Measurements from ENCODE around the gene WDR45B.

Gene WDR45B

DNA sequence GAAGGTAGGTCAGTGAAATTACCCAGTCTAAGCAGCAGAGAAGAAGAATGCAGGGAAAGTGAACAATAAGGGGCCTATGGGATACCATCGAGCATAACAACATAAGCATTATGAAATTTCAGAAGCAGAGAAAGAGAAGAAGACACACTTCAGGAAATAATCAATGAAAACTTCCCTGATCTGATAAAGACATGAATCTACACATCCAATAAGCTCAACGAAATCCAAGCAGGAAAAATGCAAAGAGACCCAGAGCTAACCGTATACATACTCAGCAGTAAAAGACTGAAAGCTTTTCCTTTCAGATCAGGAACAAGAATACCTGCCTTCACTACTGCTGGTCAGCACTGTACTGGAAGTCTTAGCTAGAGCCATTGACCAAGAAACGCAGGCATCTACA lies 38.6 kb downstream of the WDR45B start:
- TF ChIP-seq GLIS3 (CRISPR knock-in tag; IDR thresholded peaks at IDR 0.05): no peak
- TF ChIP-seq PPARA (CRISPR knock-in tag; IDR thresholded peaks at IDR 0.05; ENCODE audit: borderline replicate concordance): no peak
- TF ChIP-seq RARB (CRISPR knock-in tag; IDR thresholded peaks at IDR 0.05): no peak
- no peak for TF ChIP-seq CSDC2 (CRISPR knock-in tag; IDR thresholded peaks at IDR 0.05)
- TF ChIP-seq ZFP3 (CRISPR knock-in tag; IDR thresholded peaks at IDR 0.05): no peak
- no peak for TF ChIP-seq TOX (CRISPR knock-in tag; IDR thresholded peaks at IDR 0.05; ENCODE audit: borderline replicate concordance)
- TF ChIP-seq SNAI2 (CRISPR knock-in tag; IDR thresholded peaks at IDR 0.05): no peak
- TF ChIP-seq ARNTL (CRISPR knock-in tag; IDR thresholded peaks at IDR 0.05; ENCODE audit: borderline replicate concordance, low read depth): no peak
- TF ChIP-seq ZNF565 (CRISPR knock-in tag; conservative IDR thresholded peaks at IDR 0.05; ENCODE audit: low read depth): no peak
- no peak for TF ChIP-seq TCF4 (CRISPR knock-in tag; IDR thresholded peaks at IDR 0.05; ENCODE audit: borderline replicate concordance)
- TF ChIP-seq, protein P1, sequence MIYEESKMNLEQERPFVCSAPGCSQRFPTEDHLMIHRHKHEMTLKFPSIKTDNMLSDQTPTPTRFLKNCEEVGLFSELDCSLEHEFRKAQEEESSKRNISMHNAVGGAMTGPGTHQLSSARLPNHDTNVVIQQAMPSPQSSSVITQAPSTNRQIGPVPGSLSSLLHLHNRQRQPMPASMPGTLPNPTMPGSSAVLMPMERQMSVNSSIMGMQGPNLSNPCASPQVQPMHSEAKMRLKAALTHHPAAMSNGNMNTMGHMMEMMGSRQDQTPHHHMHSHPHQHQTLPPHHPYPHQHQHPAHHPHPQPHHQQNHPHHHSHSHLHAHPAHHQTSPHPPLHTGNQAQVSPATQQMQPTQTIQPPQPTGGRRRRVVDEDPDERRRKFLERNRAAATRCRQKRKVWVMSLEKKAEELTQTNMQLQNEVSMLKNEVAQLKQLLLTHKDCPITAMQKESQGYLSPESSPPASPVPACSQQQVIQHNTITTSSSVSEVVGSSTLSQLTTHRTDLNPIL (CRISPR knock-in tag; IDR thresholded peaks at IDR 0.05; ENCODE audit: low read depth): no peak
- no peak for TF ChIP-seq ZFP30 (CRISPR knock-in tag; IDR thresholded peaks at IDR 0.05)
- no peak for TF ChIP-seq ESRRG (CRISPR knock-in tag; IDR thresholded peaks at IDR 0.05)
- TF ChIP-seq, protein P2, sequence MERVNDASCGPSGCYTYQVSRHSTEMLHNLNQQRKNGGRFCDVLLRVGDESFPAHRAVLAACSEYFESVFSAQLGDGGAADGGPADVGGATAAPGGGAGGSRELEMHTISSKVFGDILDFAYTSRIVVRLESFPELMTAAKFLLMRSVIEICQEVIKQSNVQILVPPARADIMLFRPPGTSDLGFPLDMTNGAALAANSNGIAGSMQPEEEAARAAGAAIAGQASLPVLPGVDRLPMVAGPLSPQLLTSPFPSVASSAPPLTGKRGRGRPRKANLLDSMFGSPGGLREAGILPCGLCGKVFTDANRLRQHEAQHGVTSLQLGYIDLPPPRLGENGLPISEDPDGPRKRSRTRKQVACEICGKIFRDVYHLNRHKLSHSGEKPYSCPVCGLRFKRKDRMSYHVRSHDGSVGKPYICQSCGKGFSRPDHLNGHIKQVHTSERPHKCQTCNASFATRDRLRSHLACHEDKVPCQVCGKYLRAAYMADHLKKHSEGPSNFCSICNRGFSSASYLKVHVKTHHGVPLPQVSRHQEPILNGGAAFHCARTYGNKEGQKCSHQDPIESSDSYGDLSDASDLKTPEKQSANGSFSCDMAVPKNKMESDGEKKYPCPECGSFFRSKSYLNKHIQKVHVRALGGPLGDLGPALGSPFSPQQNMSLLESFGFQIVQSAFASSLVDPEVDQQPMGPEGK (CRISPR knock-in tag; IDR thresholded peaks at IDR 0.05; ENCODE audit: borderline replicate concordance): no peak
- no peak for TF ChIP-seq OSR1 (CRISPR knock-in tag; IDR thresholded peaks at IDR 0.05)
- ATAC-seq: no peak

DNA sequence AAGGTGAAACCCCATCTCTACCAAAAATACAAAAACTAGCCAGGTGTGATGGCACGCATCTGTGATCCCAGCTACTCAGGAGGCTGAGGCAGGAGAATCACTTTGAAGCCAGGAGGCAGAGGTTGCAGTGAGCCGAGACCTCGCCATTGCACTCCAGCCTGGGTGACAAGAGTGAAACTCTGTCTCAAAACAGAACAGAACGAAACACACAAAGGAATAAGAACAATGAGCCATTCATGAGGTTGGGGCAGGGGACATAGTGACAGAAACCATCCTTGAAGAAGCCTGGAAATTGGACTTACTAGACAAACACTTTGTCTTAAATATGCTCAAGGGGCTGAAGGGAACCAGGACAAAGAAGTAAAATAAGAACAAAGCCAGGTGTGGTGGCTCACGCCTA lies 39.4 kb downstream of the WDR45B start:
- TF ChIP-seq GLIS3 (CRISPR knock-in tag; IDR thresholded peaks at IDR 0.05) (no peak), OSR1 (CRISPR knock-in tag; IDR thresholded peaks at IDR 0.05) (no peak), ARNTL (CRISPR knock-in tag; IDR thresholded peaks at IDR 0.05; ENCODE audit: borderline replicate concordance, low read depth) (no peak), PPARA (CRISPR knock-in tag; IDR thresholded peaks at IDR 0.05; ENCODE audit: borderline replicate concordance) (no peak), ZNF8 (CRISPR knock-in tag; IDR thresholded peaks at IDR 0.05) (no peak), ZNF565 (CRISPR knock-in tag; conservative IDR thresholded peaks at IDR 0.05; ENCODE audit: low read depth) (no peak), ESRRG (CRISPR knock-in tag; IDR thresholded peaks at IDR 0.05) (no peak), CSDC2 (CRISPR knock-in tag; IDR thresholded peaks at IDR 0.05) (no peak), TCF4 (CRISPR knock-in tag; IDR thresholded peaks at IDR 0.05; ENCODE audit: borderline replicate concordance) (no peak), ISL1 (CRISPR knock-in tag; IDR thresholded peaks at IDR 0.05) (no peak), ZNF70 (CRISPR knock-in tag; IDR thresholded peaks at IDR 0.05) (no peak), ZC3H10 (CRISPR knock-in tag; IDR thresholded peaks at IDR 0.05) (no peak), TOX (CRISPR knock-in tag; IDR thresholded peaks at IDR 0.05; ENCODE audit: borderline replicate concordance) (no peak), ZFP3 (CRISPR knock-in tag; IDR thresholded peaks at IDR 0.05) (no peak), ZFP30 (CRISPR knock-in tag; IDR thresholded peaks at IDR 0.05) (no peak)
- TF ChIP-seq, protein P1 (CRISPR knock-in tag; IDR thresholded peaks at IDR 0.05; ENCODE audit: low read depth): no peak
- TF ChIP-seq, protein P3, sequence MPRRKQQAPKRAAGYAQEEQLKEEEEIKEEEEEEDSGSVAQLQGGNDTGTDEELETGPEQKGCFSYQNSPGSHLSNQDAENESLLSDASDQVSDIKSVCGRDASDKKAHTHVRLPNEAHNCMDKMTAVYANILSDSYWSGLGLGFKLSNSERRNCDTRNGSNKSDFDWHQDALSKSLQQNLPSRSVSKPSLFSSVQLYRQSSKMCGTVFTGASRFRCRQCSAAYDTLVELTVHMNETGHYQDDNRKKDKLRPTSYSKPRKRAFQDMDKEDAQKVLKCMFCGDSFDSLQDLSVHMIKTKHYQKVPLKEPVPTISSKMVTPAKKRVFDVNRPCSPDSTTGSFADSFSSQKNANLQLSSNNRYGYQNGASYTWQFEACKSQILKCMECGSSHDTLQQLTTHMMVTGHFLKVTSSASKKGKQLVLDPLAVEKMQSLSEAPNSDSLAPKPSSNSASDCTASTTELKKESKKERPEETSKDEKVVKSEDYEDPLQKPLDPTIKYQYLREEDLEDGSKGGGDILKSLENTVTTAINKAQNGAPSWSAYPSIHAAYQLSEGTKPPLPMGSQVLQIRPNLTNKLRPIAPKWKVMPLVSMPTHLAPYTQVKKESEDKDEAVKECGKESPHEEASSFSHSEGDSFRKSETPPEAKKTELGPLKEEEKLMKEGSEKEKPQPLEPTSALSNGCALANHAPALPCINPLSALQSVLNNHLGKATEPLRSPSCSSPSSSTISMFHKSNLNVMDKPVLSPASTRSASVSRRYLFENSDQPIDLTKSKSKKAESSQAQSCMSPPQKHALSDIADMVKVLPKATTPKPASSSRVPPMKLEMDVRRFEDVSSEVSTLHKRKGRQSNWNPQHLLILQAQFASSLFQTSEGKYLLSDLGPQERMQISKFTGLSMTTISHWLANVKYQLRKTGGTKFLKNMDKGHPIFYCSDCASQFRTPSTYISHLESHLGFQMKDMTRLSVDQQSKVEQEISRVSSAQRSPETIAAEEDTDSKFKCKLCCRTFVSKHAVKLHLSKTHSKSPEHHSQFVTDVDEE (CRISPR knock-in tag; IDR thresholded peaks at IDR 0.05): no peak
- TF ChIP-seq, protein P4, sequence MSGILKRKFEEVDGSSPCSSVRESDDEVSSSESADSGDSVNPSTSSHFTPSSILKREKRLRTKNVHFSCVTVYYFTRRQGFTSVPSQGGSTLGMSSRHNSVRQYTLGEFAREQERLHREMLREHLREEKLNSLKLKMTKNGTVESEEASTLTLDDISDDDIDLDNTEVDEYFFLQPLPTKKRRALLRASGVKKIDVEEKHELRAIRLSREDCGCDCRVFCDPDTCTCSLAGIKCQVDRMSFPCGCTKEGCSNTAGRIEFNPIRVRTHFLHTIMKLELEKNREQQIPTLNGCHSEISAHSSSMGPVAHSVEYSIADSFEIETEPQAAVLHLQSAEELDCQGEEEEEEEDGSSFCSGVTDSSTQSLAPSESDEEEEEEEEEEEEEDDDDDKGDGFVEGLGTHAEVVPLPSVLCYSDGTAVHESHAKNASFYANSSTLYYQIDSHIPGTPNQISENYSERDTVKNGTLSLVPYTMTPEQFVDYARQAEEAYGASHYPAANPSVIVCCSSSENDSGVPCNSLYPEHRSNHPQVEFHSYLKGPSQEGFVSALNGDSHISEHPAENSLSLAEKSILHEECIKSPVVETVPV (CRISPR knock-in tag; IDR thresholded peaks at IDR 0.05): no peak
- TF ChIP-seq, protein P5, sequence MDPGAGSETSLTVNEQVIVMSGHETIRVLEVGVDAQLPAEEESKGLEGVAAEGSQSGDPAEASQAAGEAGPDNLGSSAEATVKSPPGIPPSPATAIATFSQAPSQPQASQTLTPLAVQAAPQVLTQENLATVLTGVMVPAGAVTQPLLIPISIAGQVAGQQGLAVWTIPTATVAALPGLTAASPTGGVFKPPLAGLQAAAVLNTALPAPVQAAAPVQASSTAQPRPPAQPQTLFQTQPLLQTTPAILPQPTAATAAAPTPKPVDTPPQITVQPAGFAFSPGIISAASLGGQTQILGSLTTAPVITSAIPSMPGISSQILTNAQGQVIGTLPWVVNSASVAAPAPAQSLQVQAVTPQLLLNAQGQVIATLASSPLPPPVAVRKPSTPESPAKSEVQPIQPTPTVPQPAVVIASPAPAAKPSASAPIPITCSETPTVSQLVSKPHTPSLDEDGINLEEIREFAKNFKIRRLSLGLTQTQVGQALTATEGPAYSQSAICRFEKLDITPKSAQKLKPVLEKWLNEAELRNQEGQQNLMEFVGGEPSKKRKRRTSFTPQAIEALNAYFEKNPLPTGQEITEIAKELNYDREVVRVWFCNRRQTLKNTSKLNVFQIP (CRISPR knock-in tag; IDR thresholded peaks at IDR 0.05; ENCODE audit: borderline replicate concordance, low read depth): no peak
- no peak for ATAC-seq
